ENCODE results near the gene PPEF1. TPM values are rescaled to one million over a fixed set of nuclear protein-coding genes. Genes with fewer than 3 reads are reported as not detected.

Gene PPEF1
- polyA plus RNA-seq, 1 donor from 2014 or later: 1.5 TPM

DNA sequence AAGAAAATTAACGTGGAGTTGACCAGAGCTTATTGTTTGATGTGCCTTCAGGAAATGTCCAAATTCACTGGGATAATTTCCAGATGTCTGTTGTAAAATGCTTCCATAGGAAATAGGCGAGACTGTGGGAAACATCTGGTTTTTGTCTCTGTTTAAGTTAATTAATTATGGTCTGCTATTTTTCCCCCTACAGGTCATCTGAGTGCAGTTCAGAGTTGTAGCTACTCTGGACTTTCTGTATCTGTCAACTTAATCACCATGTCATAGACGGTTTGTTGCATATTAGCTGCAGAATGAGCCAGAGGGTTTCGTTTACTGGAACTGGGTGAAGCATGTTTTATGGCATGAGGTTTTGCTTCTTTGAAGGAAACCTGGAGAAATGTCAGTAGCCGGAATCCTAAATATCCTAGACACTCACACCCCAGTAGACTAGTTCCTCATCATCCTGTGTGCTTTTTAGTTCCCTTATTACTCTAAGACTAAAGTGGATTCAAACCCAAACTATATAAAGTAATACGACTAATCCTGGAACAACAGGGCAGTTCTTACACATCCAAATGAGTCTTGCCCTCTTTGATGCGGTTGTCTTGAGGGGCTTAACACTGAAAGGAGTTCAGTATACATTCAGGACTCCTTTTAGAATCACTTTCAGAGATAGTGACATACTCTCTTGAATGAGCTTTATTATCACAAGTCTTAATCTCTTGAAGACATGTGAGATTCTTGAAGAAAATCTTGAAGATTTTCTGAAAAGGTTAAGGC lies 62.5 kb downstream of the PPEF1 start:
- H3K36me3 ChIP-seq (ENCODE audit: insufficient read depth, low read length): no peaks in the 10 kb centered on the region

DNA sequence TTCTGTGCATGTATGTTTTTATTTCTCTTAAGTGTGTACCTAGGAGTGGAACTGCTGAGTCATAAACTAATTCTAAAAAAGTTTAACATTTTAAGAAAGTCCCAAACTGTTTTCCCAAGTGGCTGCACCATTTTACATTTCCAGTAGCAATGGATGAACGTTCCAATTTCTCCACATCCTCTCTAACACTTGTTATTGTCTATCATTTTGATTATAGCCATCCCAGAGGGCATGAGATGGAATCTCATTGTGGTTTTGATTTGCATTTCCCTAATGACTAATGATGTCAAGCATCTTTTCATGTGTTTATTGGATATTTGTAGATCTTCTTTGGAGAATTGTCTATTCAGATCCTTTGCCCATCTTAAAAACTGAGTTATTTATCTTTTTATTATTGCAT lies 82.5 kb downstream of the PPEF1 start:
- no peaks in the 10 kb centered on the region for H4K20me1 ChIP-seq (ENCODE audit: insufficient read depth)
- no peaks in the 10 kb centered on the region for H3K9me3 ChIP-seq (ENCODE audit: low read length)
- H3K9ac ChIP-seq (ENCODE audit: low read length): no peak overlapping the region
- H3K9me2 ChIP-seq (ENCODE audit: insufficient read depth, low read length): no peaks in the 10 kb centered on the region
- H3K4me3 ChIP-seq (ENCODE audit: low read length): no peak overlapping the region
- no peak overlapping the region for H3K4me2 ChIP-seq (ENCODE audit: low read length)
- no peak overlapping the region for H2AFZ ChIP-seq (ENCODE audit: low read depth, low read length)
- H3K79me2 ChIP-seq (replicated peaks; ENCODE audit: insufficient read depth, low read length): no peaks in the 10 kb centered on the region
- no peaks in the 10 kb centered on the region for H3K27me3 ChIP-seq (ENCODE audit: insufficient read depth, low read depth, low read length)
- H3F3A ChIP-seq (ENCODE audit: insufficient read depth, low read length, poor library complexity, severe bottlenecking): no peaks in the 10 kb centered on the region
- H3K36me3 ChIP-seq (ENCODE audit: insufficient read depth, low read length): no peaks in the 10 kb centered on the region
- TF ChIP-seq MXI1 (conservative IDR thresholded peaks at IDR 0.05; ENCODE audit: poor library complexity, severe bottlenecking) (no peak), REST (IDR thresholded peaks at IDR 0.05; ENCODE audit: borderline replicate concordance) (no peak), EZH2 (IDR thresholded peaks at IDR 0.05; ENCODE audit: borderline replicate concordance, insufficient read depth, low read length, poor library complexity, severe bottlenecking) (no peak), TAF1 (IDR thresholded peaks at IDR 0.05; ENCODE audit: low read depth) (no peak), EP300 (conservative IDR thresholded peaks at IDR 0.05; ENCODE audit: poor library complexity, severe bottlenecking) (no peak), SMC3 (conservative IDR thresholded peaks at IDR 0.05; ENCODE audit: poor library complexity) (no peak), RAD21 (conservative IDR thresholded peaks at IDR 0.05) (no peak), POLR2AphosphoS5 (IDR thresholded peaks at IDR 0.05) (no peak)
- TF ChIP-seq, protein P1, sequence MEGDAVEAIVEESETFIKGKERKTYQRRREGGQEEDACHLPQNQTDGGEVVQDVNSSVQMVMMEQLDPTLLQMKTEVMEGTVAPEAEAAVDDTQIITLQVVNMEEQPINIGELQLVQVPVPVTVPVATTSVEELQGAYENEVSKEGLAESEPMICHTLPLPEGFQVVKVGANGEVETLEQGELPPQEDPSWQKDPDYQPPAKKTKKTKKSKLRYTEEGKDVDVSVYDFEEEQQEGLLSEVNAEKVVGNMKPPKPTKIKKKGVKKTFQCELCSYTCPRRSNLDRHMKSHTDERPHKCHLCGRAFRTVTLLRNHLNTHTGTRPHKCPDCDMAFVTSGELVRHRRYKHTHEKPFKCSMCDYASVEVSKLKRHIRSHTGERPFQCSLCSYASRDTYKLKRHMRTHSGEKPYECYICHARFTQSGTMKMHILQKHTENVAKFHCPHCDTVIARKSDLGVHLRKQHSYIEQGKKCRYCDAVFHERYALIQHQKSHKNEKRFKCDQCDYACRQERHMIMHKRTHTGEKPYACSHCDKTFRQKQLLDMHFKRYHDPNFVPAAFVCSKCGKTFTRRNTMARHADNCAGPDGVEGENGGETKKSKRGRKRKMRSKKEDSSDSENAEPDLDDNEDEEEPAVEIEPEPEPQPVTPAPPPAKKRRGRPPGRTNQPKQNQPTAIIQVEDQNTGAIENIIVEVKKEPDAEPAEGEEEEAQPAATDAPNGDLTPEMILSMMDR (IDR thresholded peaks at IDR 0.05; ENCODE audit: poor library complexity, severe bottlenecking): no peak
- H3K27ac ChIP-seq (ENCODE audit: low read length): no peak overlapping the region

More for the DNA sequence above, 62.5 kb downstream of the PPEF1 start:
- no peaks in the 10 kb centered on the region for H3K9me3 ChIP-seq (ENCODE audit: low read length)
- H3K9ac ChIP-seq (ENCODE audit: low read length): no peak overlapping the region
- no peaks in the 10 kb centered on the region for H3K27me3 ChIP-seq (ENCODE audit: insufficient read depth, low read depth, low read length)
- H4K20me1 ChIP-seq (ENCODE audit: insufficient read depth): no peaks in the 10 kb centered on the region
- H3F3A ChIP-seq (ENCODE audit: insufficient read depth, low read length, poor library complexity, severe bottlenecking): no peaks in the 10 kb centered on the region
- no peak overlapping the region for H3K4me2 ChIP-seq (ENCODE audit: low read length)
- TF ChIP-seq REST (IDR thresholded peaks at IDR 0.05; ENCODE audit: borderline replicate concordance) (no peak), EP300 (conservative IDR thresholded peaks at IDR 0.05; ENCODE audit: poor library complexity, severe bottlenecking) (no peak), RAD21 (conservative IDR thresholded peaks at IDR 0.05) (no peak)
- TF ChIP-seq, protein P1 (IDR thresholded peaks at IDR 0.05; ENCODE audit: poor library complexity, severe bottlenecking): no peak
- H3K27ac ChIP-seq (ENCODE audit: low read length): no peak overlapping the region
- H3K9me2 ChIP-seq (ENCODE audit: insufficient read depth, low read length): no peaks in the 10 kb centered on the region
- H3K79me2 ChIP-seq (replicated peaks; ENCODE audit: insufficient read depth, low read length): no peaks in the 10 kb centered on the region
- H2AFZ ChIP-seq (ENCODE audit: low read depth, low read length): no peak overlapping the region
- no peak overlapping the region for H3K4me3 ChIP-seq (ENCODE audit: low read length)
